ENCODE results near the gene INPP5E.

GRCh38 chr9:136395345-136396218, 44.1 kb downstream of the INPP5E start:
- TF ChIP-seq CTCF (conservative IDR thresholded peaks at IDR 0.05) (no peak), EZH2 (IDR thresholded peaks at IDR 0.05; ENCODE audit: low read depth) (no peak)

Data from PC-9 (cell line).